A673 (cell line): ENCODE results near the gene PSMG4. TPM values are rescaled to one million over a fixed set of nuclear protein-coding genes. Genes with fewer than 3 reads are reported as not detected.
"Not testable (repeated sequence)": the region's sequence is repeated elsewhere in the genome, so short reads cannot be mapped to it uniquely, and the experiment has no call there.

ENCODE experiments used
- BruUV-seq: library from RNA; stranded (reverse); fragments of 400-500 nt; replicated peaks from 2 replicates; lab custom pipeline; 2021; lab: Mats Ljungman, UMichigan
- CTCF ChIA-PET: fragments of 300-600 bp; sonication (Branson Sonifier 250); formaldehyde crosslinking; loops from one replicate; lab custom pipeline; 2022; ENCODE audit warnings: antibody characterized with exemption; lab: Charles Lee
- POLR2A ChIA-PET: fragments of 300-600 bp; sonication (Branson Sonifier 250); formaldehyde crosslinking; loops from one replicate; lab custom pipeline; 2022; ENCODE audit warnings: antibody characterized with exemption; ENCODE audit not compliant: low non-redundant PET; lab: Charles Lee
- DNase-seq: peaks from one replicate; pipeline ENCODE4 v3.0.0-alpha.2; 2015; ENCODE audit warnings: low spot score
- H3K27ac ChIP-seq: fragments of 200-600 bp; sonication (generic); 2 replicates; pipeline ENCODE4 v1.5.1; 2016; ENCODE audit warnings: mixed run types, low read depth, mild to moderate bottlenecking, mixed read lengths, antibody characterized with exemption, low read length; ENCODE audit not compliant: poor library complexity, severe bottlenecking
- H3K27me3 ChIP-seq: fragments of 200-600 bp; sonication (generic); replicated peaks from 2 replicates; pipeline ENCODE4 v1.6.1; 2017; ENCODE audit warnings: mixed run types, low read depth, mild to moderate bottlenecking, mixed read lengths, antibody characterized with exemption, low read length; ENCODE audit not compliant: insufficient read depth, poor library complexity
- H3K36me3 ChIP-seq: fragments of 200-600 bp; sonication (generic); 2 replicates; pipeline ENCODE4 v1.6.1; 2016; ENCODE audit warnings: mixed run types, mild to moderate bottlenecking, mixed read lengths, antibody characterized with exemption, low read length; ENCODE audit not compliant: insufficient read depth, poor library complexity, severe bottlenecking
- H3K4me1 ChIP-seq: fragments of 200-600 bp; sonication (generic); 2 replicates; pipeline ENCODE4 v1.6.1; 2017; ENCODE audit warnings: mixed run types, mild to moderate bottlenecking, mixed read lengths, antibody characterized with exemption, low read length; ENCODE audit not compliant: insufficient read depth, poor library complexity, severe bottlenecking
- H3K4me3 ChIP-seq: fragments of 200-600 bp; sonication (generic); 2 replicates; pipeline ENCODE4 v1.5.1; 2016; ENCODE audit warnings: low read depth, mixed run types, mild to moderate bottlenecking, mixed read lengths, low read length; ENCODE audit not compliant: poor library complexity, severe bottlenecking
- H3K9me3 ChIP-seq: fragments of 200-600 bp; sonication (generic); 2 replicates; pipeline ENCODE4 v1.6.1; 2016; ENCODE audit warnings: mixed run types, low read depth, mild to moderate bottlenecking, mixed read lengths, antibody characterized with exemption, low read length; ENCODE audit not compliant: poor library complexity, severe bottlenecking
- EZH2 ChIP-seq: fragments of 200-600 bp; sonication (generic); IDR thresholded peaks from 2 replicates; pipeline ENCODE4 v1.6.1; 2017; ENCODE audit warnings: borderline replicate concordance, low read depth, mild to moderate bottlenecking, mixed read lengths, antibody characterized with exemption, low read length; ENCODE audit not compliant: poor library complexity, severe bottlenecking
- intact Hi-C: fragments of 100-400 bp; cut with micrococcal nuclease; formaldehyde crosslinking; loops from one replicate; pipeline ENCODE4 v1.10.0; 2022; ENCODE audit not compliant: unreplicated experiment
- total RNA-seq: library from RNA; stranded (reverse); gene quantifications from 2 replicates; pipeline ENCODE4 v1.2.3, GENCODE V29; 2021
- TF ChIP-seq, protein P1 (sequence below): fragments of 300-800, 200-600 bp; sonication (generic); conservative IDR thresholded peaks from 2 replicates; pipeline ENCODE4 v1.5.1; 2017; ENCODE audit warnings: low read depth, mild to moderate bottlenecking, antibody characterized with exemption, low read length, moderate library complexity, mixed read lengths

PSMG4 gene
- total RNA-seq, 1 experiment from 2014 or later = 34.4 TPM

DNA sequence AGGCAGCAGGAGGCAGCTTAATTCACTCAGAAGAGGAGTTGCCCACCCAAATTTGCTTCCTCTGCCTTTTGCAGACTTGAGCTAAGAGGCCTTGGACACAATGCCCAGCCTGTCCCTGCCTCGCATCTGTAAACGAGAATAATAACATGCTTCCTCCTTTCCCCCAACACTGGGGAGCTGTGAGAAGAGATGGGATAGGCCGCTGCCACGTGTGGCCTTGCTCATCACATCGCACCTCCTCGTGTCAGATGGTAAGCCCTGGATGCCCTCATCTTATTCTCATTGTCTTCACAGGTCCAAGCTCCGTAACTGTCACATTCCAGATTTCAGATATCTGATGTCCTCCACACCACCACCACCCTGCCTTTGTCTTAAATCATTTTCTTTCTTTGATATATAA, 18.2 kb upstream of the PSMG4 start:
- intact Hi-C loops = no loop called here
- Histone ChIP-seq H3K9me3 (no peaks in the 10 kb centered on the region), H3K4me3 (no peak overlapping the region), H3K27ac (no peak overlapping the region), H3K27me3 (no peaks in the 10 kb centered on the region), H3K36me3 (no peaks in the 10 kb centered on the region), H3K4me1 (no peaks in the 10 kb centered on the region)
- BruUV-seq = no TSS peak
- DNase-seq = no peak
- ChIA-PET CTCF (interaction anchor here (0.9 kb wide), 1 partner anchor 11 kb away, joined by 3 read pairs; no protein-coding TSS in a partner anchor), POLR2A (no interaction called here)
- TF ChIP-seq, protein P1, sequence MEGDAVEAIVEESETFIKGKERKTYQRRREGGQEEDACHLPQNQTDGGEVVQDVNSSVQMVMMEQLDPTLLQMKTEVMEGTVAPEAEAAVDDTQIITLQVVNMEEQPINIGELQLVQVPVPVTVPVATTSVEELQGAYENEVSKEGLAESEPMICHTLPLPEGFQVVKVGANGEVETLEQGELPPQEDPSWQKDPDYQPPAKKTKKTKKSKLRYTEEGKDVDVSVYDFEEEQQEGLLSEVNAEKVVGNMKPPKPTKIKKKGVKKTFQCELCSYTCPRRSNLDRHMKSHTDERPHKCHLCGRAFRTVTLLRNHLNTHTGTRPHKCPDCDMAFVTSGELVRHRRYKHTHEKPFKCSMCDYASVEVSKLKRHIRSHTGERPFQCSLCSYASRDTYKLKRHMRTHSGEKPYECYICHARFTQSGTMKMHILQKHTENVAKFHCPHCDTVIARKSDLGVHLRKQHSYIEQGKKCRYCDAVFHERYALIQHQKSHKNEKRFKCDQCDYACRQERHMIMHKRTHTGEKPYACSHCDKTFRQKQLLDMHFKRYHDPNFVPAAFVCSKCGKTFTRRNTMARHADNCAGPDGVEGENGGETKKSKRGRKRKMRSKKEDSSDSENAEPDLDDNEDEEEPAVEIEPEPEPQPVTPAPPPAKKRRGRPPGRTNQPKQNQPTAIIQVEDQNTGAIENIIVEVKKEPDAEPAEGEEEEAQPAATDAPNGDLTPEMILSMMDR = no peak
- TF ChIP-seq EZH2 = no peak

DNA sequence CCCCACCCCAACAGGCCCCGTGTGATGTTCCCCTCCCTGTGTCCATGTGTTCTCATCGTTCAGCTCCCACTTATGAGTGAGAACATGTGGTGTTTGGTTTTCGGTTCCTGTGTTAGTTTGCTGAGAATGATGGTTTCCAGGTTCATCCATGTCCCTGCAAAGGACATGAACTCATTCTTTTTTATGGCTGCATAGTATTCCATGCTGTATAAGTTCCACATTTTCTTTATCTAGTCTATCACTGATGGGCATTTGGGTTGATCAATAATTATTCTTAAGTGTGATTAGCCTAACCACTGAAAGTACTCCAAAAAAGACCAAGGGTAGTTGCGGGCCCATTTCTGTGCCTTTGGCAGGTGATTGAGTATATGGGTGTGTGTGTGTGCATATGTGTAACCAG, 17.0 kb upstream of the PSMG4 start:
- H3K9me3 ChIP-seq, H3K27ac ChIP-seq, H3K4me1 ChIP-seq, H3K4me3 ChIP-seq, BruUV-seq, DNase-seq, CTCF ChIA-PET, intact Hi-C loops, POLR2A ChIA-PET, H3K36me3 ChIP-seq, H3K27me3 ChIP-seq: not testable (repeated sequence)

DNA sequence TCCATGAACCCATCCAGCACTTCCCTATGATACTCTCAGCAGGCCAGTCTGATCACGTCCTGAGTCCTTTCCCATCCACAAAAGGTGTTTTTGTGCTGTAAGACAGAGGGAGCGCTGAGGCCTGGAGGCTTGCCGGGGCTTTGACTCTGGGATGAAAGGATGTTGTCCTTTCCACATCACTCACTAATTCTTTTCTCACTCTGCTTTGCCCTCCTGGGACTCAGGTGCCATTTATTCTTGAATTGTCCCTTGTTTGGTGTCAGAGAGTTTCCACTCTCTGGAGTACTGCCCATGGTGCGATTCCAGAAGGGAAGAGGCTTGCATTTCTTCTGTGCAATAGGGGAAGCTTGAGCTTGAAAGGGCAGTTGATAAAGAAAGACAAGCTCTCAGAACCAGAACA, 16.0 kb upstream of the PSMG4 start:
- H3K4me3 ChIP-seq = no peak overlapping the region
- BruUV-seq = no TSS peak
- TF ChIP-seq, protein P1 = no peak
- TF ChIP-seq EZH2 = no peak
- CTCF ChIA-PET = no interaction called here
- no peaks in the 10 kb centered on the region for H3K36me3 ChIP-seq
- H3K9me3 ChIP-seq = no peaks in the 10 kb centered on the region
- DNase-seq = no peak
- H3K4me1 ChIP-seq = no peaks in the 10 kb centered on the region
- H3K27ac ChIP-seq = no peak overlapping the region
- intact Hi-C loops = no loop called here
- POLR2A ChIA-PET = no interaction called here
- H3K27me3 ChIP-seq = no peaks in the 10 kb centered on the region

DNA sequence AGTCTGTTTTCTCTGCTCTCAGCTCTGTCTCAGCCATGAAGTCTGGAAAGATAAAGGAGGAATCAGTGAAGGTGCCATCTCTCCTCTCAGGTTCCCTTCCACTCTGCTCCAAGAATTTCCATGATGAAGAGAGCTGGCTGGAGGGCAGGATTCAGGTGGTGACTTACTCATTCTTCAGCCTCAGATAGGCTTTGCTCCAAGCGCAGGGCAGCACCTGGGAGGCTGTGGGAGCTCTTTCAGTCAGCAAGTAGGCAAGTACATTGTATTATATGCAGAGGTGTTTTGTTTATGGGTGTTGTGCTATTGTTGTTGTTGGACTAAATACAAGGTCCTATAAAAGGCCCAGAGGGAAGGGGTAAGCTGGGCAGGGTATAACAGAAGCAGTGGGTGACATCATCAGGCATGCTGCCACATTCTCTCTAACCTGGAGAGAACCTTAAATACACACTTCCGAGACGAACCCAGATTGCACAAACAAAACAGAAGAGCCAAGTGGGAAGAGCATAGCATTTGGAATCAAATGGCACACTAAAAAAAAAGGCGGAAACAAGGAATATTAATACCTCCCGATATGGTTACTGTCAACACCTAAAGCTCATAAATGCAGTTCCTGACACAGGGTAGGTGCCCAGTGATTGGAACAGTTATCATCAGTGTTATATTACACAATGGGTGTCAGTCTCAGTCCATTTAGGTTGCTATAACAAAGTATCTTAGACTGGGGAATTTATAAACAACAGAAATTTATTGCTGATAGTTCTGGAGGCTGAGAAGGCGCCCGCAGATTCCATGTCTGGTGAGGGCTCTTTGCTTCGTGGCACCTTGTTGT, 14.5 kb upstream of the PSMG4 start:
- Histone ChIP-seq H3K9me3 (no peaks in the 10 kb centered on the region), H3K27me3 (no peaks in the 10 kb centered on the region), H3K27ac (no peak overlapping the region), H3K4me1 (no peaks in the 10 kb centered on the region), H3K4me3 (no peak overlapping the region), H3K36me3 (no peaks in the 10 kb centered on the region)
- intact Hi-C loops = no loop called here
- BruUV-seq = no TSS peak
- CTCF ChIA-PET = no interaction called here
- no peak for TF ChIP-seq EZH2
- TF ChIP-seq, protein P1 = no peak
- no peak for DNase-seq
- POLR2A ChIA-PET = no interaction called here

DNA sequence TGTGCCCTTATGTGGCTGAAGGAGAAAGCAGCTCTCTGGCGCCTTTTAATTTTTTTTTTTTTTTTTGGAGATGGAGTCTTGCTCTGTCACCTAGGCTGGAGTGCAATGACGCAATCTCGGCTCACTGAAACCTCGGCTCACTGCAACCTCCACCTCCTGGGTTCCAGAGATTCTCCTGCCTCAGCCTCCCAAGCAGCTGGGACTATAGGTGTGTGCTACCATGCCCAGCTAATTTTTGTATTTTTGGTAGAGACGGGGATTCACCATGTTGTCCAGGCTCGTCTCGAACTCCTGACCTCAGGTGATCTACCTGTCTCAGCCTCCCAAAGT, 13.9 kb upstream of the PSMG4 start:
- H3K4me3 ChIP-seq, BruUV-seq, H3K27me3 ChIP-seq, H3K4me1 ChIP-seq, CTCF ChIA-PET, H3K36me3 ChIP-seq, intact Hi-C loops, POLR2A ChIA-PET, DNase-seq, H3K27ac ChIP-seq, H3K9me3 ChIP-seq: not testable (repeated sequence)
